GM12801 (cell line): ENCODE results near the gene CRTAC1.

Experiments used
- TF ChIP-seq, protein P1 (sequence below): IDR thresholded peaks from one replicate; pipeline ENCODE4 v1.5.1; 2011; ENCODE audit warnings: control low read depth; ENCODE audit not compliant: insufficient read length; ENCODE audit errors: extremely low read depth

CRTAC1 gene

GRCh38 chr10:97866524-97867219, 163.7 kb downstream of the CRTAC1 start:
- TF ChIP-seq, protein P1, sequence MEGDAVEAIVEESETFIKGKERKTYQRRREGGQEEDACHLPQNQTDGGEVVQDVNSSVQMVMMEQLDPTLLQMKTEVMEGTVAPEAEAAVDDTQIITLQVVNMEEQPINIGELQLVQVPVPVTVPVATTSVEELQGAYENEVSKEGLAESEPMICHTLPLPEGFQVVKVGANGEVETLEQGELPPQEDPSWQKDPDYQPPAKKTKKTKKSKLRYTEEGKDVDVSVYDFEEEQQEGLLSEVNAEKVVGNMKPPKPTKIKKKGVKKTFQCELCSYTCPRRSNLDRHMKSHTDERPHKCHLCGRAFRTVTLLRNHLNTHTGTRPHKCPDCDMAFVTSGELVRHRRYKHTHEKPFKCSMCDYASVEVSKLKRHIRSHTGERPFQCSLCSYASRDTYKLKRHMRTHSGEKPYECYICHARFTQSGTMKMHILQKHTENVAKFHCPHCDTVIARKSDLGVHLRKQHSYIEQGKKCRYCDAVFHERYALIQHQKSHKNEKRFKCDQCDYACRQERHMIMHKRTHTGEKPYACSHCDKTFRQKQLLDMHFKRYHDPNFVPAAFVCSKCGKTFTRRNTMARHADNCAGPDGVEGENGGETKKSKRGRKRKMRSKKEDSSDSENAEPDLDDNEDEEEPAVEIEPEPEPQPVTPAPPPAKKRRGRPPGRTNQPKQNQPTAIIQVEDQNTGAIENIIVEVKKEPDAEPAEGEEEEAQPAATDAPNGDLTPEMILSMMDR = no peak

GRCh38 chr10:97865488-97865887, 164.9 kb downstream of the CRTAC1 start:
- TF ChIP-seq, protein P1 = no peak

DNA sequence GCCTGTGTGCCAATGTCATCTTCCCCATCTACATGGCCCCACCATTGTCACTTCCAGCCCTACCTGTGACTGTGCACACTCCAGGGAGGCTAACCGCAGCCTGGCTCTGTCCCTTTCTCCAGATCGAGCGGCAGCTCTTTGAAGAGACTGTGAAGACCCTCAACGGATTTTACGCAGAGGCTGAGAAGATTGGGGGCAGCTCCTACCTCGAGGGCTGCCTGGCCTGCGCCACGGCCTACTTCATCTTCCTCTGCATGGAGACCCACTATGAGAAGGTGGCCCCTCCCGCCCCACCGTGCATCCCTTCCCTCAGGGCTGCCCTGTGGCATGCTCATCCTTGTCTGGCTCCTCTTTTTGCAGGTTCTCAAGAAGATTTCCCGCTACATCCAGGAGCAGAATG, 166.6 kb downstream of the CRTAC1 start:
- TF ChIP-seq, protein P1 = no peak

DNA sequence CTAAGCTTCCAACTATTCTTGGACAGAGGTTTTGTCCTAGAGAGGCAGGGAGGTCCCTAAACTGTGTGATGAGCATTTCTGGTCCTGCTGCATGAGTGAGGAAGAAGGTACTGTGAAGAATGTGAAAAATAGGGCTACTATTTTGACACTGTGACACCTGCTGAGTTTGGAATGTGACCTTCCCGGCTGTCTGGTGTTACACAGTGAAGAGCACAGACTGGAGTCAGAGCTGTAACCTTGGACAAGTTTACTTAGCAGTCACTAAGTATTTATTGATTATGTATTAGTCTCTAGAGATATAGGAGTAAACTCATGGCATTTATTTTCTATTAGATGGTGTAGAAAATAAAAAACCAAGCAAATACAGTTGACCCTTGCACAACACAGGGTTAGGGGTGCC, 168.5 kb downstream of the CRTAC1 start:
- TF ChIP-seq, protein P1 = no peak

- TF ChIP-seq, protein P1 = no peak
Observed at GRCh38 chr10:97861097-97861750, 169.2 kb downstream of the CRTAC1 start.

GRCh38 chr10:97858001-97858439, 172.4 kb downstream of the CRTAC1 start:
- TF ChIP-seq, protein P1 = no peak

GRCh38 chr10:97854743-97855142, 175.7 kb downstream of the CRTAC1 start:
- TF ChIP-seq, protein P1 = no peak
